NCI-H82 treated with DMSO at 0.1 percent for 48 hours (cell line): Measurements from ENCODE around the gene GALR2.

Experiments used
- DNase-seq: peaks from one replicate; lab custom pipeline; 2025; ENCODE audit not compliant: unreplicated experiment; lab: John Stamatoyannopoulos, UW

The GALR2 gene

GRCh38 chr17:76092526-76093413 is 18.2 kb downstream of the GALR2 start:
- DNase-seq: no peak

DNA sequence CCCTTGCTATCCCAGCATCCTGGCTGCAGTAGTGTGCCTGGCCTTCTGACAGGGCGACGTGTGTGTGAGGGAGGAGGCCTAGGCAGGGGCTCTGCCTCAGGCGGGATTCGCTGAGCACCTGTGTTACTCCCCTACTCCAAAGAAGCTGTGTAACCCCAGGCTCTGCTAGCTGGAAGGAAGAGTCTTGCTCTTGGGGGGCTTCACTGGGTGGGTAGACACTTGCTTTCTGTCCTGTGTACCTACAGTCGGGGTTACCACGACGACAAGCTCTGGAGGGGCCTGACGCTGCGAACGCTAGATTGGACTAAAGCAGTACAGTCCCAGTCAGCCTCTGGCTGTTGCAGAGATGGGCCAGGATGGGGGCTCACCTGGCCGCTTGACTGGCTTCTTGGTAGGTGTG is 19.5 kb downstream of the GALR2 start:
- no peak for DNase-seq

DNA sequence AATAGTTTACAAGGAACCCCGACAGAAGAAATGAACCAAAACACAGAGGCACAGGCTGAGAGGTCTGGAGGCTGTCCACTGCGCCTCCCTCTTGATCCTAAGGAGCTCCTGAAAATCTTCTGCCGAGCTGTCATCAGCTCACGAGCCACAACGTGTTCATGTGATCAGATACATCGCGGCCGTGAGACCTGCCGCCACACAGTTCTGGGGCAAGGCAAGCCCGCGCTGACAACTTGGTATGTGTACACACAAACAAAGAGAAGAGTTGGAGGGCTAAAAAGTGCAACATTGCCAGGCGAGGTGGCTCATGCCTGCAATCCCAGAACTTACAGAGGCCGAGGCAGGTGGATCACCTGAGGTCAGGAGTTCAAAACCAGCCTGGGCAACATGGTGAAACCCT is 21.4 kb downstream of the GALR2 start:
- DNase-seq: no peak

DNA sequence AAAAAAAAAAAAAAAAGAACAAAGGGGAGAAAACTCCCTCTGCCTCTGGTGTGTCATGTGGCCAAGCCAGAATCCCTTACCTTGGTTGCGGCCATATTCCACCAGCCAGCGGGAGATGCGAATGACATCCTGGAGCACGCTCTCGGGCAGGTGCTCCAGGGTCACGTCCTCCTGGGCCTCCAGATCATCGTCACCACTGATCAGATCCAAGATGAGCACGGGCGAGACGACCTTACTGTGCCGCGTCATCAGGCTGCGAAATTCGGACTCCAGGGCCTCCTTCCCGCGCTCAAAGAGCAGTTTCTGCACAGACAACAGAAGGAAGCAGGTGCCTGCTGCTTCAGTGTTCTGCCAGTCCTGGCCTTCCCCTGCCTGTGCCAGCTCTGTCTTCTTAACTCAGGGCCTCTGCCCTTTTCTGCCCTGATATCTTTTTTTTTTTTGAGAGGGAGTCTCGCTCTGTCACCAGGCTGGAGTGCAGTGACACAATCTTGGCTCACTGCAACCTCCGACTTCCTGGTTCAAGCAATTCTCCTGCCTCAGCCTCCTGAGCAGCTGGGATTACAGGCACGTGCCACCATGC is 23.2 kb downstream of the GALR2 start:
- no peak for DNase-seq

GRCh38 chr17:76102944-76103273 is 28.3 kb downstream of the GALR2 start:
- no peak for DNase-seq

DNA sequence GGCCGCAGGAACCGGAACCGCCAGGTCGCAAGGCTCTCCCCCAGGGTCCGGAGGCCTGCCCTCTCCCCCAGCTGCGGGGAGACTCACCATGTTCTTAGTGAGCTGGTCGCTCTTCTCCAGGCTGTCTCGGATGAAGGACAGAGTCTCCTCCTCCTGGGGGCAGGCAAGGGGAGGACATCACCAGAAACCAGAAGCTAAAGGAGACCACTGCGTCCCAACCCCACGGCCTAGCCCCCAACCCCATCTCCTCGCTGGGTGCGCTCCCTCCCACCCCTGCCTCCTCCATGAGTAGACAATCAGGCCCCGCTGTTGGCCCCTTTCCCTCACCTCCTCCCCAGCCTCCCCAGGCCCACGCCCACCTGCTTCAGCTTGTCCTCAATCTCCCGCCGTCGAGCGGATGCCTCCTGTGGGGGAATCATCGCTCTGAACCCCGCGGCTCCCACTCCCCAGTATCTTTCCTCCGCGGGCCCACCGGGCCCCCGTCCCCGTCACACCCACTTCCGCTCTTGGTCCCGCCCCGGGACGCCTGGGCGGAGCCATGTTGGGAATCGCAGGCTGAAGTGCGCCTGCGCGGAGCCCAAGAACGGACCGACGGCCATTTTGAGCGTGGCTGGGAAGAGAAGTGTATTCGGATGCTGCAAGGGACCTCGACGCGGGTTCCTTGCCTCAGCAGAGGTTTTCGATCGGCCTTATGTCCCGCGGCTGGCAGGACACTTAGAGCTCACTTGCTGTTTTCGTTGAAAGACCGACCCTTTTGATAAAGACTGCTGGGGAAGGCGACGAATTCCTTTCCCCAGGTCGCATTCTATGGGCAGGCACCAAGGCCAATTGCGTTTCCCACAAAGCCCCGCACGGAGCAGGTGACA is 28.9 kb downstream of the GALR2 start, which contains the start of gene EXOC7:
EXOC7 (minus strand) TSS at position 514 of the 866 bp plus-strand sequence; CDS start at position 419, 95 bp downstream.
- peak; percentile 85 for DNase-seq

DNA sequence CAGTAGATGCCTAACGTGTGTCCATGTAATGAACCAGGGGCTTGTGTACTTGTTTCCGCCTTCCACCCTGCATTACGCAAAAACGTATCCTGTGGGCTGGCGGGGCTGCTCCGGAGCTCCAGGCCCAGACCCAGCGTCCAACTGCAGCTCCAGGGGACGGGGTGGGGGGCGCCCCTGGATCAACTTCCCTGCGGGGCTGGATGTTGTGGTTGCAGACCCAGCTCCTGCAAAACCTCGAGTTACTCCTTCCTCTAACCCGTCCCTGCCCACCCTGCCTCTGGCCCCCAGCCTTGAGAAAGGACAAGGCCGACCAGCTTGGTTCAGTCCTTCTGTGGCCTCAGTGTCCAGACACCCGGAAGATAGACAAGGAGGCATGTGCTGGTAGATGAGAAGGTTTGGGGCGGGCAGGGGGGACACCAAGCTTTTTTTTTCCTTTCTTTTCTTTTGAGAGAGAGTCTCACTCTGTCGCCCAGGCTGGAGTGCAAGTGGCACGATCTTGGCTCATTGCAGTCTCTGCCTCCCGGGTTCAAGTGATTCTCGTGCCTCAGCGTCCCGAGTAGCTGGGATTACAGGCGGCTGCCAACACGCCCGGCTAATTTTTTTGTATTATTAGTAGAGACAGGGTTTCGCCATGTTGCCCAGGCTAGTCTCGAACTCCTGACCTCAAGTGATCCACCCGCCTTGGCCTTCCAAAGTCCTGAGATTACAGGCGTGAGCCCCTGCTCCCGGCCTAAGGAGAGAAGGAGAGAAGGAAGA is 29.7 kb downstream of the GALR2 start:
- DNase-seq: no peak

DNA sequence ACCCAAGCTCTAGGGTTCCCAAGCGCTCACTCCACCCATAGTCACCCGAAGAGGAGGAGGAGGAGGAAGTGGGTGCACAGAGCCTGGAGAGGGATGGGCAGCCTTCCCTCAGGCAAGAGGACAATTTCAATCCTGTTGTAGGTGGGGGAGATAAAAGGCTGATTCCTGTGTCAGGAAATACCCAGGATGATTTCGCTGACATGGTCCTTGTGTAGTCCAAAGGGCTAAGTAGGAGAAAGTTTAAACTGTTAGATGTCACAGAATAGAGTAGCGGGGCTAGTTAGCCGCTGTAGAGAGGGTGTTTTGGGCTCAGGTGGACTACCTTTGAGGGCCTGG is 30.3 kb downstream of the GALR2 start:
- no peak for DNase-seq

- DNase-seq: no peak
These were observed 32.1 kb downstream of the GALR2 start for GRCh38 chr17:76106703-76107102.

DNA sequence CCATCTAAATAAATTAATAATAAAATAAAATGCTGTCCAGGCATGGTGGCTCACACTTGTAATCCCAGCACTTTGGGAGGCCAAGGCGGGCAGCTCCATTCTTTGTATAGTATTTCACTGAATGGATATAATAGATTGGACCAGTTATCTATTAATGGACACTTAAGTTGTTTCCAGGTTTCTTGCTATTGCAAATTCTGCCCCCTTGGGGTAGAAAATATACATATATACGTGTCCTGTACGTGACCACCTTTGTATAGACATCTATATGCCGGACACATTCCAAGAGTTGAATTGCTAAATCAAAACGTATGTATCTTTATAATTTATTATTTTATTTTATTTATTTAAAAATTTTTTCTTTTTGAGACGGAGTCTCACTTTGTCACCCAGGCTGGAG is 32.9 kb downstream of the GALR2 start:
- no peak for DNase-seq

GRCh38 chr17:76111956-76112355 is 37.4 kb downstream of the GALR2 start:
- no peak for DNase-seq

GRCh38 chr17:76115138-76115754 is 40.7 kb downstream of the GALR2 start:
- DNase-seq: no peak

DNA sequence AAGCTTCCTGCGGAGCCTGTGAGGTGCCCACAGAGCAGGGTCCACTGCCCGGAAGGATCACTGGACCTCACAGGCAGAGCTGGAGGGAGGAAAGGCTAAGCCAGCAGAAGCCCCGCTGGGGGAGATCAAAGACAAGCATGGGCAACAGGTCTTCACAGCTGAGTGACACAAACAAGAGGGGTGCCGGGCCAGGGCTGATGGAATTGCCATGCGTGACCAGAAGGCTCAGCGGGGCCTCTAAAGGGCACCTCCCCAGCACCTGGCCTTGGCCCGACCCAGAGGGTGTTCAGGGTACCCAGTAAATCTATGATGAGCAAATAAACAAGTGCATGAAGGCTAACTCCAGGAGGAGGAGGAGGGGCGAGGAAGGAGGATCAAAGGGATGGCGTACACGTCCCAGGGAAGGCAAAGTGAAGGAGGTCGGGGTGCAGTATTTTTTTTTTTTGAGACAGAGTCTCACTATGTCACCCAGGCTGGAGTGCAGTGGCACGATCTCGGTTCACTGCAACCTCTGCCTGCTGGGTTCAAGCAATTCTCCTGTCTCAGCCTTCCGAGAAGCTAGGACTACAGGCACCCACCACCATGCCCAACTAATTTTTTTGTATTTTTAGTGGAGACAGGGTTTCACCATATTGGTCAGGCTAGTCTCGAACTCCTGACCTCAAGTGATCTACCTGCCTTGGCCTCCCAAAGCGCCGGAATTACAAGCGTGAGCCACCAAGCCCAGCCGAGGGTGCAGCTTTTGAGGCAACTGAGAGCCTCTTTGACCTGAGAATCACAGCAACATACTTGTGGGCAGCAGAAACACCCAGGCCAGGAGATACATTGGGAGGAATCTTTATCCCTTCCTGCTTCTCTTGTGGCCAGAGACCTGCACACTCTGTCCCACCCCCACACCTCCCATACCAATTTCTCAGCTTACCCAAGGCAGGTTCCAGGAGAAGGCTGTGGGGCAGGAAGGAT is 45.1 kb downstream of the GALR2 start:
- DNase-seq: no peak

- no peak for DNase-seq
These were observed 46.1 kb downstream of the GALR2 start for GRCh38 chr17:76120658-76121008.

- no peak for DNase-seq
These were observed 47.4 kb downstream of the GALR2 start for GRCh38 chr17:76121932-76122430.

- DNase-seq: no peak
These were observed 48.0 kb downstream of the GALR2 start for GRCh38 chr17:76122431-76123190.

DNA sequence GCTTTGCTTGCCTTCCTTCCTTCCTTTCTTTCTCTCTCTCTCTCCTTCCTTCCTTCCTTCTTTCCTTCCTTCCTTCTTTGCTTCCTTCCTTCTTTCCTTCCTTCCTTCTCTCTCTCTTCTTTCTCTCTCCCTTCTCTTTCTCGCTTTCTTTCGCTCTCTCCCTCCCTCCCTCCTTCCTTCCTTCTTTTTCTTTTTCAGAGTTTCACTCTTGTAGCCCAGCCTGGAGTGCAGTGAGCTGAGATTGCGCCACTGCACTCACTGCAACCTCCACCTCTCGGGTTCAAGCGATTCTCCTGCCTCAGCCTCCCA is 48.6 kb downstream of the GALR2 start:
- DNase-seq: no peak

DNA sequence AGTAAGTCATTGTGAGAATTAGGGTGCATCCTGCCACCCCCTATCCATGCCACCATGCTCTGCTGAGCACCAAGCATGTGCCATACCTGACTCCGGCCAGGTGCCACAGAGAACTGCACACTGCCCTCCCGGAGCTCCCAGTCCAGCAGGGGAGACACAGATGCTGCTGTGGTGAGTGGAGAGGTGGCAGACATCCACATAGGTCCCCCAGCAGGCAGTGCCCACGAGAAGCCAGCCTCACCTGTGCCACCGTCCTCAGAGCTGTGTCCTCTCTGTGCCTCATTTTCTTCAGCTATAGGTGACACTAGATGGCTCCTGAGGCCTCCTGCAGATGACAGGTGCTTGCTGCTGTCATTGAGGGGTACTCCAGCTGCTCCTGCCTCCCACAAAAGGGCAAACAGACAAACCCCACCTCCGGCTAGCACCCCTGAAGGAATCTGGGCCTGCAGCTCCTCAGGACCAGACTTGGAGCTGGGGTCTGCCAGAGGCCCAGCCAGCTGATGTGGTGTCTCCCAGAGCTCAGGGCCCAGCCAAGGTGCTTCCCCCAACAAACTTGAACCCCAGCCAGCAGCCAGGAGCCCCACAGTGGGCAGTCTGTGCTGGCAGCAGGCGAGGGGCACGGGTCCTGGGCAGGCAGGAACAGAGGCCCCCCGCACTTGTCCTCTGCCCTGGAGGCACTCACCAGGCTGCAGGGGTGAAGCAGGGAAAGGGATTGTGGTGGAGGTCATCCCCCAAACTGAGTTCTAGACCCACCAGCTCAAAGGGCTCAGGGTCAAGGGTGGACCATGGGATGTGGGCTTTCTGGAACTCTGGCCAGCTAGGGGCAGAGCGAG is 49.4 kb downstream of the GALR2 start:
- no peak for DNase-seq
